GM12875 (cell line): ENCODE results near the gene CMTR1.

Experiments
- H3K4me3 ChIP-seq: one replicate; pipeline ENCODE4 v1.5.1; 2011; ENCODE audit warnings: low read depth, low read length, control low read depth
- CTCF ChIP-seq: IDR thresholded peaks from 2 replicates; pipeline ENCODE4 v1.5.1; 2011; ENCODE audit warnings: low read depth, mild to moderate bottlenecking, control low read depth, inconsistent platforms, low read length, moderate library complexity, borderline replicate concordance; ENCODE audit not compliant: insufficient read depth

The CMTR1 gene

GRCh38 chr6:37525460-37526357, 92.7 kb downstream of the CMTR1 start:
- no peak for TF ChIP-seq CTCF
- no peak overlapping the region for H3K4me3 ChIP-seq

- H3K4me3 ChIP-seq: no peak overlapping the region
- TF ChIP-seq CTCF: no peak
Observed at GRCh38 chr6:37528541-37528940, 95.5 kb downstream of the CMTR1 start.

- no peak overlapping the region for H3K4me3 ChIP-seq
- TF ChIP-seq CTCF: no peak
Observed at GRCh38 chr6:37530297-37530696, 97.3 kb downstream of the CMTR1 start.

GRCh38 chr6:37531026-37531425, 98.0 kb downstream of the CMTR1 start:
- TF ChIP-seq CTCF: no peak
- H3K4me3 ChIP-seq: no peak overlapping the region
